HepG2 (cell line): ENCODE results near the gene ANTXR1. TPM values are rescaled to one million over a fixed set of nuclear protein-coding genes. Genes with fewer than 3 reads are reported as not detected.

Source experiments
- ATF4 ChIP-seq, 2 experiments: fragments of 450-650 bp in 1 of 2; sonication (generic) in 1 of 2; formaldehyde crosslinking; IDR thresholded peaks; 2 replicates each; pipeline versions ENCODE4 v1.5.0 to v1.8.0; 2020 to 2022; ENCODE audit warnings: mild to moderate bottlenecking in 1 of 2, missing genetic modification reagents in 1 of 2
- DMAP1 ChIP-seq: IDR thresholded peaks from 2 replicates; pipeline ENCODE4 v1.6.1; 2016
- FUBP1 ChIP-seq: sonication (generic); formaldehyde crosslinking; IDR thresholded peaks from 2 replicates; pipeline ENCODE4 v1.5.1; 2020; ENCODE audit warnings: missing genetic modification reagents, mild to moderate bottlenecking, borderline replicate concordance
- HMG20A ChIP-seq: IDR thresholded peaks from 2 replicates; pipeline ENCODE4 v1.6.1; 2016; ENCODE audit warnings: borderline replicate concordance
- LCORL ChIP-seq, 2 experiments: fragments of 450-650 bp in 1 of 2; sonication (generic) in 1 of 2; formaldehyde crosslinking in 1 of 2; IDR thresholded peaks; 2 replicates each; pipeline versions ENCODE4 v1.5.0 to v1.6.1; 2017 to 2020; ENCODE audit warnings: antibody characterized with exemption in 1 of 2, missing genetic modification reagents in 1 of 2
- NR2F6 ChIP-seq, 2 experiments: IDR thresholded peaks; 2 replicates each; pipeline ENCODE4 v1.6.1; 2016; ENCODE audit warnings: antibody characterized with exemption in 1 of 2, mild to moderate bottlenecking in 1 of 2
- NRL ChIP-seq: sonication (generic); formaldehyde crosslinking; IDR thresholded peaks from 2 replicates; pipeline ENCODE4 v1.5.0; 2020; ENCODE audit warnings: missing genetic modification reagents, mild to moderate bottlenecking, moderate library complexity, borderline replicate concordance
- SIN3A ChIP-seq: IDR thresholded peaks from 2 replicates; pipeline ENCODE4 v1.6.1; 2011; ENCODE audit warnings: low read depth, mild to moderate bottlenecking, control low read depth, low read length, borderline replicate concordance
- SMAD1 ChIP-seq: sonication (generic); formaldehyde crosslinking; IDR thresholded peaks from 2 replicates; pipeline ENCODE4 v1.4.0; 2020; ENCODE audit warnings: missing genetic modification reagents, low read depth, mild to moderate bottlenecking, borderline replicate concordance
- TARDBP ChIP-seq: sonication (generic); formaldehyde crosslinking; IDR thresholded peaks from 2 replicates; pipeline ENCODE4 v1.8.0; 2022; ENCODE audit warnings: mild to moderate bottlenecking, missing genetic modification reagents
- TBX3 ChIP-seq: fragments of 450-650 bp; IDR thresholded peaks from 2 replicates; pipeline ENCODE4 v1.6.1; 2017; ENCODE audit warnings: antibody characterized with exemption, mild to moderate bottlenecking, inconsistent platforms, borderline replicate concordance
- TP53 ChIP-seq: sonication (generic); formaldehyde crosslinking; conservative IDR thresholded peaks from 2 replicates; pipeline ENCODE4 v1.4.0; 2020; ENCODE audit warnings: missing genetic modification reagents
- U2AF1 ChIP-seq: fragments of 200-400 bp; formaldehyde crosslinking; optimal IDR thresholded peaks from 2 replicates; pipeline ENCODE3; 2017; ENCODE audit warnings: mild to moderate bottlenecking, low read depth, low read length
- ZC3H13 ChIP-seq: sonication (generic); formaldehyde crosslinking; IDR thresholded peaks from 2 replicates; pipeline ENCODE4 v1.8.1; 2023; ENCODE audit warnings: mild to moderate bottlenecking, missing genetic modification reagents, moderate library complexity
- ZNF3 ChIP-seq: IDR thresholded peaks from 2 replicates; pipeline ENCODE4 v1.7.0; 2017; ENCODE audit warnings: inconsistent platforms
- ZNF350 ChIP-seq: sonication (generic); formaldehyde crosslinking; IDR thresholded peaks from 2 replicates; pipeline ENCODE4 v1.4.0; 2020; ENCODE audit warnings: mild to moderate bottlenecking, low read depth, missing genetic modification reagents, borderline replicate concordance
- ZNF44 ChIP-seq: sonication (generic); formaldehyde crosslinking; IDR thresholded peaks from 2 replicates; pipeline ENCODE4 v1.5.1; 2020; ENCODE audit warnings: mild to moderate bottlenecking, missing genetic modification reagents
- ZNF616 ChIP-seq: sonication (generic); formaldehyde crosslinking; IDR thresholded peaks from 2 replicates; pipeline ENCODE4 v1.5.0; 2020; ENCODE audit warnings: low read depth, mild to moderate bottlenecking, missing genetic modification reagents
- ZNF768 ChIP-seq: sonication (generic); formaldehyde crosslinking; IDR thresholded peaks from 2 replicates; pipeline ENCODE4 v1.4.0; 2020; ENCODE audit warnings: missing genetic modification reagents
- polyA plus RNA-seq, 8 experiments: library from polyadenylated mRNA; depleted of rRNA in 3 of 8; stranded (reverse) in 7 of 8; unstranded in 1 of 8; fragments of >200 nt; fragmentation: Illumina TruSeq in 4 of 8; extraction: Trizol in 4 of 8; gene quantifications; 2 replicates each; pipeline versions ENCODE4 v1.2.1 to v1.2.3, GENCODE V29; 2011 to 2016; ENCODE audit warnings: low read depth in 4 of 8, missing spikeins in 1 of 8, mixed read lengths in 1 of 8; ENCODE audit not compliant: insufficient read depth in 1 of 8
- total RNA-seq, 5 experiments: library from RNA; depleted of rRNA; stranded (reverse); fragments of >200 nt; fragmentation: Illumina TruSeq; extraction: Trizol; gene quantifications; 2 replicates each; pipeline ENCODE4 v1.2.3, GENCODE V29; 2016; ENCODE audit warnings: low read depth in 1 of 5
- TF ChIP-seq, protein P1 (sequence below): sonication (generic); formaldehyde crosslinking; IDR thresholded peaks from 2 replicates; pipeline ENCODE4 v1.4.0; 2020; ENCODE audit warnings: missing genetic modification reagents
- TF ChIP-seq, protein P2 (sequence below): IDR thresholded peaks from 2 replicates; pipeline ENCODE4 v1.6.1; 2016; ENCODE audit warnings: mild to moderate bottlenecking

Gene ANTXR1
- total and polyA plus RNA-seq, 2 of the 13 experiments (the other 11 are each of a cell fraction or from before 2014, with no cell fraction given): 4.5 to 12.7 TPM

- TF ChIP-seq, protein P1, sequence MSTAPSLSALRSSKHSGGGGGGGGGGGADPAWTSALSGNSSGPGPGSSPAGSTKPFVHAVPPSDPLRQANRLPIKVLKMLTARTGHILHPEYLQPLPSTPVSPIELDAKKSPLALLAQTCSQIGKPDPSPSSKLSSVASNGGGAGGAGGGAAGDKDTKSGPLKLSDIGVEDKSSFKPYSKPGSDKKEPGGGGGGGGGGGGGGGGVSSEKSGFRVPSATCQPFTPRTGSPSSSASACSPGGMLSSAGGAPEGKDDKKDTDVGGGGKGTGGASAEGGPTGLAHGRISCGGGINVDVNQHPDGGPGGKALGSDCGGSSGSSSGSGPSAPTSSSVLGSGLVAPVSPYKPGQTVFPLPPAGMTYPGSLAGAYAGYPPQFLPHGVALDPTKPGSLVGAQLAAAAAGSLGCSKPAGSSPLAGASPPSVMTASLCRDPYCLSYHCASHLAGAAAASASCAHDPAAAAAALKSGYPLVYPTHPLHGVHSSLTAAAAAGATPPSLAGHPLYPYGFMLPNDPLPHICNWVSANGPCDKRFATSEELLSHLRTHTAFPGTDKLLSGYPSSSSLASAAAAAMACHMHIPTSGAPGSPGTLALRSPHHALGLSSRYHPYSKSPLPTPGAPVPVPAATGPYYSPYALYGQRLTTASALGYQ (CRISPR knock-in tag): peak; percentile 71; the same call in 1 of the 2 replicates
- peak; percentile 67 for TF ChIP-seq DMAP1 (CRISPR knock-in tag)
- no peak for TF ChIP-seq U2AF1
- 0 out of 2 replicates have a peak, but pooled peaks have one; percentile 8 for TF ChIP-seq SIN3A
- TF ChIP-seq NR2F6 (IDR thresholded peaks at IDR 0.05): peak; percentile 59; the same call in 1 of the 2 replicates
- peak; percentile 65 for TF ChIP-seq NR2F6 (CRISPR knock-in tag; IDR thresholded peaks at IDR 0.05)
- TF ChIP-seq ZNF350 (CRISPR knock-in tag): peak; percentile 57; the same call in 1 of the 2 replicates
- TF ChIP-seq ZC3H13 (CRISPR knock-in tag): 0 out of 2 replicates have a peak, but pooled peaks have one; percentile 52
- TF ChIP-seq TARDBP (CRISPR knock-in tag): peak; percentile 65
- TF ChIP-seq HMG20A: peak; percentile 73; the same call in 1 of the 2 replicates
- TF ChIP-seq TBX3: peak; percentile 87; the same call in 1 of the 2 replicates
- TF ChIP-seq ZNF616 (CRISPR knock-in tag): no peak
- peak; percentile 82; the same call in 1 of the 2 replicates for TF ChIP-seq SMAD1 (CRISPR knock-in tag)
- TF ChIP-seq ZNF44: peak; percentile 48; the same call in 1 of the 2 replicates
- TF ChIP-seq LCORL (IDR thresholded peaks at IDR 0.05): peak; percentile 81
- peak; percentile 57; the same call in 1 of the 2 replicates for TF ChIP-seq LCORL (CRISPR knock-in tag; IDR thresholded peaks at IDR 0.05)
- TF ChIP-seq NRL (CRISPR knock-in tag): peak; percentile 60; the same call in 1 of the 2 replicates
- TF ChIP-seq, protein P2, sequence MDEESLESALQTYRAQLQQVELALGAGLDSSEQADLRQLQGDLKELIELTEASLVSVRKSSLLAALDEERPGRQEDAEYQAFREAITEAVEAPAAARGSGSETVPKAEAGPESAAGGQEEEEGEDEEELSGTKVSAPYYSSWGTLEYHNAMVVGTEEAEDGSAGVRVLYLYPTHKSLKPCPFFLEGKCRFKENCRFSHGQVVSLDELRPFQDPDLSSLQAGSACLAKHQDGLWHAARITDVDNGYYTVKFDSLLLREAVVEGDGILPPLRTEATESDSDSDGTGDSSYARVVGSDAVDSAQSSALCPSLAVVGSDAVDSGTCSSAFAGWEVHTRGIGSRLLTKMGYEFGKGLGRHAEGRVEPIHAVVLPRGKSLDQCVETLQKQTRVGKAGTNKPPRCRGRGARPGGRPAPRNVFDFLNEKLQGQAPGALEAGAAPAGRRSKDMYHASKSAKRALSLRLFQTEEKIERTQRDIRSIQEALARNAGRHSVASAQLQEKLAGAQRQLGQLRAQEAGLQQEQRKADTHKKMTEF: peak; percentile 76
- 0 out of 2 replicates have a peak, but pooled peaks have one; percentile 52 for TF ChIP-seq ZNF768 (CRISPR knock-in tag)
- TF ChIP-seq FUBP1: no peak
- peak in 1 of 2 experiments; percentile 88; a peak in 2 of 4 replicates for TF ChIP-seq ATF4 (CRISPR knock-in tag; IDR thresholded peaks at IDR 0.05)
- TF ChIP-seq TP53 (CRISPR knock-in tag): no peak
- TF ChIP-seq ZNF3: 0 out of 2 replicates have a peak, but pooled peaks have one; percentile 27
Observed at GRCh38 chr2:69166812-69167468, 154.0 kb downstream of the ANTXR1 start (continued).
